GM21360 (cell line): ENCODE data around the gene MT1X.
A peak's percentile ranks its signal among the peaks of the same experiment; 100 is the strongest.

Experiments used
- ATAC-seq: cut with Tn5 transposase; IDR thresholded peaks from one replicate; pipeline ENCODE4 v1.9.1; 2021; ENCODE audit warnings: mild to moderate bottlenecking, moderate library complexity; ENCODE audit not compliant: unreplicated experiment

MT1X gene

GRCh38 chr16:56681939-56682702, at the start of gene MT1X:
Gene MT1X (plus strand): TSS chr16:56682470. CDS start chr16:56682541, 71 bp downstream.
- ATAC-seq, result peak; percentile 97

GRCh38 chr16:56632848-56633365, 49.4 kb upstream of the MT1X start:
- ATAC-seq, result no peak

- ATAC-seq, result no peak
These were observed 48.7 kb upstream of the MT1X start for GRCh38 chr16:56633535-56633934.

GRCh38 chr16:56634715-56635440, 47.4 kb upstream of the MT1X start:
- no peak for ATAC-seq

GRCh38 chr16:56635441-56635967, 46.8 kb upstream of the MT1X start:
- ATAC-seq, result no peak

- ATAC-seq, result no peak
These were observed 45.5 kb upstream of the MT1X start for GRCh38 chr16:56636616-56637413.

- ATAC-seq, result no peak
These were observed 44.2 kb upstream of the MT1X start, which contains the start of gene MT1A for GRCh38 chr16:56637814-56638750. Gene MT1A (plus strand): TSS chr16:56638666. CDS start chr16:56638739, 73 bp downstream.

GRCh38 chr16:56639045-56639444, 43.2 kb upstream of the MT1X start:
- ATAC-seq, result no peak

- ATAC-seq, result no peak
These were observed 42.2 kb upstream of the MT1X start for GRCh38 chr16:56640076-56640475.

- no peak for ATAC-seq
These were observed 41.1 kb upstream of the MT1X start for GRCh38 chr16:56641166-56641565.

GRCh38 chr16:56643080-56643778, 39.0 kb upstream of the MT1X start:
- ATAC-seq, result peak; percentile 54

GRCh38 chr16:56643833-56644232, 38.4 kb upstream of the MT1X start:
- ATAC-seq, result no peak

GRCh38 chr16:56645311-56645710, 37.0 kb upstream of the MT1X start:
- no peak for ATAC-seq

GRCh38 chr16:56645838-56646237, 36.4 kb upstream of the MT1X start:
- no peak for ATAC-seq

GRCh38 chr16:56647641-56648431, 34.4 kb upstream of the MT1X start:
- ATAC-seq, result no peak

GRCh38 chr16:56649271-56649670, 33.0 kb upstream of the MT1X start:
- ATAC-seq, result no peak

- no peak for ATAC-seq
These were observed 32.5 kb upstream of the MT1X start for GRCh38 chr16:56649820-56650219.

- no peak for ATAC-seq
These were observed 30.7 kb upstream of the MT1X start, which contains the start of gene MT1B for GRCh38 chr16:56651586-56651985. Gene MT1B (plus strand): TSS chr16:56651886. CDS start chr16:56651954, 68 bp downstream.
